ENCODE data around the gene GLYATL2.

Gene GLYATL2

DNA sequence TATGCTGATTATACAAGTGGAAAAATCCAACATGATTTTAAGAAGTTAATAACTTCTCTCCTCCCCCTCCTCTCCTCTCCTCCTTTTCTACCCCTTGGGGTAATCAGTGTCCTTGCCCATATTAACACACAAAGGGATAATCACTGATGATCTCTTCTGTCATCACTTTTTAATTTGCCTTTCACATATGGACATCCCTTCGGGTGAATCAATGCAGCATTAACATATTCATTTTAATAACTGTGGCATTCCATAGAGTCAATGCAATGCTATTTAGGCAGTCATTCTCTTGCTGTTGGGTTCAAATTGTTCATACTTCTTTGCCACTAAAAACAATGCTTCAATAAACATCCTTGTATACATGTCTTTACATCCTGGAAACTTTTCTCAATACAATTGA is 42.9 kb upstream of the GLYATL2 start:
- no peaks in the 10 kb centered on the region for H3K9me3 ChIP-seq (replicated peaks; ENCODE audit: insufficient read depth, low read length)
- H3K36me3 ChIP-seq (replicated peaks; ENCODE audit: insufficient read depth, low read length): no peaks in the 10 kb centered on the region
- H3F3A ChIP-seq (ENCODE audit: insufficient read depth, low read length): no peaks in the 10 kb centered on the region
- H2AFZ ChIP-seq (ENCODE audit: low read length): no peak overlapping the region
- H3K79me2 ChIP-seq (ENCODE audit: low read length): no peaks in the 10 kb centered on the region
- TF ChIP-seq EZH2 (optimal IDR thresholded peaks at IDR 0.05; ENCODE audit: low read depth, low read length) (no peak), CTCF (IDR thresholded peaks at IDR 0.05; ENCODE audit: low read length) (no peak), EZH2phosphoT487 (IDR thresholded peaks at IDR 0.05; ENCODE audit: low read length) (no peak)
- DNase-seq: no peak
- no peak overlapping the region for H3K4me2 ChIP-seq (ENCODE audit: low read depth, low read length)
- no peaks in the 10 kb centered on the region for H4K20me1 ChIP-seq (ENCODE audit: insufficient read depth, low read length)
- no peaks in the 10 kb centered on the region for H3K27me3 ChIP-seq (replicated peaks; ENCODE audit: insufficient read depth, low read length)
- H3K9ac ChIP-seq (ENCODE audit: low read length): no peak overlapping the region
- H3K27ac ChIP-seq (ENCODE audit: low read length): no peak overlapping the region
- H3K4me1 ChIP-seq (ENCODE audit: low read length): no peaks in the 10 kb centered on the region
- no peaks in the 10 kb centered on the region for H3K9me2 ChIP-seq (replicated peaks; ENCODE audit: insufficient read depth, low read length)
- H3K4me3 ChIP-seq (ENCODE audit: low read length): no peak overlapping the region

DNA sequence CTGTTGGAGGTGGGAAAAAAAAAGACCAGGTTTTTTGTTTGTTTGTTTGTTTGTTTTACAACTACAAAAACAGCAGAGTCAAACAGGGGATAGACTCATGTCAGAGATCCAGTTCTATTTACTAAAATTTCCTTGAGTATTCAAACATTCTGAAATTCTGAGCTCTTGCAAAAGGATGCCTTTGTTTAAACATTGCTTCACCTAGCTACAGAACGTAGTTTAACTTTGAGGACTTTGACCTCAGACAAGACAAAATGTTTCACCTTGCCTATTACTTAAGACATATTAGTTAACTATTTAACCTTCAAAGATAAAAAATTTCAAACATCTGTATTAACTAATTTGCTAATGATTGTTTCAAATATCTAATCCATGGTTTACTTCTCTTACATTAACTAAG is 36.1 kb upstream of the GLYATL2 start:
- H3K4me2 ChIP-seq (ENCODE audit: low read depth, low read length): no peak overlapping the region
- no peaks in the 10 kb centered on the region for H4K20me1 ChIP-seq (ENCODE audit: insufficient read depth, low read length)
- H3K36me3 ChIP-seq (replicated peaks; ENCODE audit: insufficient read depth, low read length): no peaks in the 10 kb centered on the region
- no peaks in the 10 kb centered on the region for H3K9me2 ChIP-seq (replicated peaks; ENCODE audit: insufficient read depth, low read length)
- DNase-seq: no peak
- H3K9ac ChIP-seq (ENCODE audit: low read length): no peak overlapping the region
- H2AFZ ChIP-seq (ENCODE audit: low read length): no peak overlapping the region
- no peak overlapping the region for H3K27ac ChIP-seq (ENCODE audit: low read length)
- H3F3A ChIP-seq (ENCODE audit: insufficient read depth, low read length): no peaks in the 10 kb centered on the region
- TF ChIP-seq EZH2phosphoT487 (IDR thresholded peaks at IDR 0.05; ENCODE audit: low read length): no peak
- no peak for TF ChIP-seq EZH2 (optimal IDR thresholded peaks at IDR 0.05; ENCODE audit: low read depth, low read length)
- TF ChIP-seq CTCF (IDR thresholded peaks at IDR 0.05; ENCODE audit: low read length): no peak
- H3K27me3 ChIP-seq (replicated peaks; ENCODE audit: insufficient read depth, low read length): no peaks in the 10 kb centered on the region
- H3K4me3 ChIP-seq (ENCODE audit: low read length): no peak overlapping the region
- H3K4me1 ChIP-seq (ENCODE audit: low read length): no peaks in the 10 kb centered on the region
- H3K79me2 ChIP-seq (ENCODE audit: low read length): no peaks in the 10 kb centered on the region
- H3K9me3 ChIP-seq (replicated peaks; ENCODE audit: insufficient read depth, low read length): no peaks in the 10 kb centered on the region

DNA sequence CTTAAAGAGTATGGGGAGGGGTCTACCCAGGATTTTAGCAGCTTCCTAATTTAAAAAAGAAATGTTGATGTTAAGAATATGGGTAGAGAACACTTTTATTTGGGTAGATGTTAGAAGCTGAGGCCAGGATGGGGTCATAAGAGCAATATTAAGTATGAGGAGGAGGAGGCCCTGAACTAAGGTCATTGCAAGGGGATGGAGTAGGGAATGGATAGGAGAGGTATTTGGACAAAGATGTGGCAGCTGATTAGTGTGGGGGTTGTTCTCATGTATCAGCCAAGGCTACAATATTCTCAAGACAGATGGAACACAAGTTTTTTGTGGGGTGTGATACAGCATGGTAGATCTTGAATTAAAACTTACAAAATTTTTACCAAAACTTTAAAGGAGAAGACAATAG is 35.7 kb upstream of the GLYATL2 start:
- H3K4me3 ChIP-seq (ENCODE audit: low read length): no peak overlapping the region
- no peaks in the 10 kb centered on the region for H3F3A ChIP-seq (ENCODE audit: insufficient read depth, low read length)
- no peak for TF ChIP-seq CTCF (IDR thresholded peaks at IDR 0.05; ENCODE audit: low read length)
- no peak for TF ChIP-seq EZH2 (optimal IDR thresholded peaks at IDR 0.05; ENCODE audit: low read depth, low read length)
- no peak for TF ChIP-seq EZH2phosphoT487 (IDR thresholded peaks at IDR 0.05; ENCODE audit: low read length)
- H3K27me3 ChIP-seq (replicated peaks; ENCODE audit: insufficient read depth, low read length): no peaks in the 10 kb centered on the region
- H3K4me1 ChIP-seq (ENCODE audit: low read length): no peaks in the 10 kb centered on the region
- no peaks in the 10 kb centered on the region for H3K9me3 ChIP-seq (replicated peaks; ENCODE audit: insufficient read depth, low read length)
- no peaks in the 10 kb centered on the region for H3K79me2 ChIP-seq (ENCODE audit: low read length)
- no peak overlapping the region for H3K4me2 ChIP-seq (ENCODE audit: low read depth, low read length)
- H3K27ac ChIP-seq (ENCODE audit: low read length): no peak overlapping the region
- no peaks in the 10 kb centered on the region for H3K36me3 ChIP-seq (replicated peaks; ENCODE audit: insufficient read depth, low read length)
- no peak overlapping the region for H3K9ac ChIP-seq (ENCODE audit: low read length)
- H3K9me2 ChIP-seq (replicated peaks; ENCODE audit: insufficient read depth, low read length): no peaks in the 10 kb centered on the region
- no peaks in the 10 kb centered on the region for H4K20me1 ChIP-seq (ENCODE audit: insufficient read depth, low read length)
- no peak for DNase-seq
- no peak overlapping the region for H2AFZ ChIP-seq (ENCODE audit: low read length)

All from MM.1S (cell line).